ENCODE results near the gene ZCCHC2. TPM values are rescaled to one million over a fixed set of nuclear protein-coding genes. Genes with fewer than 3 reads are reported as not detected.

ZCCHC2 gene
- total RNA-seq, 2 experiments from 2014 or later = 45.5 to 46.4 TPM

GRCh38 chr18:62497190-62497772, 25.5 kb upstream of the ZCCHC2 start:
- DNase-seq (no peak), ATAC-seq (no peak)
- H3K9me3 Mint-ChIP-seq (ENCODE audit: insufficient read depth) = no peaks in the 10 kb centered on the region
- H3K27me3 Mint-ChIP-seq (ENCODE audit: low read depth) = peaks cover 26% of the 10 kb centered on the region
- H3K36me3 Mint-ChIP-seq (ENCODE audit: low read depth) = peaks cover 15% of the 10 kb centered on the region
- H3K27ac Mint-ChIP-seq = no peak overlapping the region
- H3K4me1 Mint-ChIP-seq (ENCODE audit: low read depth) = no peaks in the 10 kb centered on the region
- ChIA-PET POLR2A (no interaction called here), CTCF (no interaction called here)
- no peak overlapping the region for H3K4me3 Mint-ChIP-seq

DNA sequence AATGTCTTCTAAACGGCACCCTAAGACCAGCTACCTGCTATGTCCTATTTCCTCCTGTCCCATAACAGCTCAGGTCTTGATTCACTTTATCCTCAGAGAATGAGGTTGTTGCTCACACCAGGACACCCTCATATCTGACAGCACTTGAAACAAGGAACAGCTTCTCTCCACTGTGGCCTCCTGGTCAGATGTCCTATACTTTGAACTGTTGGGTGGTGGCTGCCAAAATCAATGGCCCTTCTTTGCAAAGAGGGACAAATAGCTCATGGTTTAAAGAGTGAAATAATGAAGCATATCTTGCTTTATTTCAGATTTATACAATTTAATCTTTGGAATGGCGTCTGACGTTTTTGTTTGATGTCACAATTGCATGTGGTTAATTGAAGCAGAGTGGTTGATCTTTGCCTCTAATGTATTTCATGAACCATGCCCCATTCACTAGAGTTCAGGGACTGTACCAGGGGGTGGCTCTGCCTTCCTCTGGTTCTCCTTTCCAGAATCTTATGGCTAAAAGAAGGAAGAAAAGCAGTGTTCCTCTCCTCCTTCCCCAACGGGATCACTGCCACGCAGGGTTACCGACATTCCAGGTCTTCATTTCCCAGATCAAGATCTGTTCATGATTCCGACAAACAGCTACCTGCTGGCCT, 24.1 kb upstream of the ZCCHC2 start:
- ChIA-PET CTCF (no interaction called here), POLR2A (no interaction called here)
- Mint-ChIP-seq H3K4me1 (ENCODE audit: low read depth) (no peaks in the 10 kb centered on the region), H3K36me3 (ENCODE audit: low read depth) (peaks cover 20% of the 10 kb centered on the region), H3K4me3 (no peak overlapping the region), H3K27me3 (ENCODE audit: low read depth) (peaks cover 13% of the 10 kb centered on the region), H3K27ac (no peak overlapping the region), H3K9me3 (ENCODE audit: insufficient read depth) (no peaks in the 10 kb centered on the region)
- ATAC-seq (no peak), DNase-seq (no peak)

- ATAC-seq = no peak
- POLR2A ChIA-PET = no interaction called here
- no peaks in the 10 kb centered on the region for H3K4me1 Mint-ChIP-seq (ENCODE audit: low read depth)
- no peaks in the 10 kb centered on the region for H3K9me3 Mint-ChIP-seq (ENCODE audit: insufficient read depth)
- H3K36me3 Mint-ChIP-seq (ENCODE audit: low read depth) = peaks cover 20% of the 10 kb centered on the region
- CTCF ChIA-PET = no interaction called here
- H3K27me3 Mint-ChIP-seq (ENCODE audit: low read depth) = peaks cover 12% of the 10 kb centered on the region
- no peak overlapping the region for H3K27ac Mint-ChIP-seq
- DNase-seq = no peak
- no peak overlapping the region for H3K4me3 Mint-ChIP-seq
Measured at GRCh38 chr18:62499263-62499650, 23.6 kb upstream of the ZCCHC2 start.

DNA sequence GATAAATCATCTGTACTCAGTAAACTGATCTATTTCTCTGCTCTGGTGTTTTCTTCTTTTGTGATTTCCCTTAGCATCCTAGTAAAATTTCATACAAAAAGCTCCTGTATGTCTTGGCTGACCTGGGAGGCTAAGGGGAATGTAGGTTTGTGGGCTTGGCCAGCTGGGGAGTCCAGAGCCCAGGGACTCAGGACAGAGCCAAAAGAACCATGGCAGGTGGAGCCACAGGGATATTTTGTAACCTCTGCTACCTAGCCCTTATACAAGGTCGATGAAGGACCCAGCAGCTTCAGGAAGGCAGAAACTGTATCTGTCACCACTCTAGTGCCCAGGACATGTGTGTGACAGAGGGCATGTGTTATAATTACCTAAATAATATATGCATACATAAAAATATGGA, 22.7 kb upstream of the ZCCHC2 start:
- no peak overlapping the region for H3K4me3 Mint-ChIP-seq
- peaks cover 5% of the 10 kb centered on the region for H3K4me1 Mint-ChIP-seq (ENCODE audit: low read depth)
- ChIA-PET POLR2A (interaction anchor here (0.7 kb wide), 1 partner anchor 23 kb away, joined by 3 read pairs; the partner anchor contains the start of gene ZCCHC2), CTCF (interaction anchor here (1.7 kb wide), 1 partner anchor 75 kb away, joined by 5 read pairs; no protein-coding TSS in a partner anchor)
- H3K27ac Mint-ChIP-seq = no peak overlapping the region
- no peaks in the 10 kb centered on the region for H3K9me3 Mint-ChIP-seq (ENCODE audit: insufficient read depth)
- H3K36me3 Mint-ChIP-seq (ENCODE audit: low read depth) = peaks cover 22% of the 10 kb centered on the region
- H3K27me3 Mint-ChIP-seq (ENCODE audit: low read depth) = peaks cover 8% of the 10 kb centered on the region
- ATAC-seq (no peak), DNase-seq (no peak)

GRCh38 chr18:62500966-62501591, 21.7 kb upstream of the ZCCHC2 start:
- no peak for ATAC-seq
- Mint-ChIP-seq H3K4me3 (no peak overlapping the region), H3K36me3 (ENCODE audit: low read depth) (peaks cover 25% of the 10 kb centered on the region), H3K27ac (no peak overlapping the region), H3K27me3 (ENCODE audit: low read depth) (peaks cover 5% of the 10 kb centered on the region), H3K4me1 (ENCODE audit: low read depth) (peaks cover 13% of the 10 kb centered on the region), H3K9me3 (ENCODE audit: insufficient read depth) (no peaks in the 10 kb centered on the region)
- CTCF ChIA-PET = interaction anchor here (1.6 to 1.7 kb wide), 2 partner anchors 20 to 75 kb away, joined by 5 to 6 read pairs; no protein-coding TSS in a partner anchor
- no peak for DNase-seq
- POLR2A ChIA-PET = interaction anchor here (0.7 kb wide), 1 partner anchor 22 kb away, joined by 5 read pairs; the partner anchor contains the start of gene ZCCHC2

DNA sequence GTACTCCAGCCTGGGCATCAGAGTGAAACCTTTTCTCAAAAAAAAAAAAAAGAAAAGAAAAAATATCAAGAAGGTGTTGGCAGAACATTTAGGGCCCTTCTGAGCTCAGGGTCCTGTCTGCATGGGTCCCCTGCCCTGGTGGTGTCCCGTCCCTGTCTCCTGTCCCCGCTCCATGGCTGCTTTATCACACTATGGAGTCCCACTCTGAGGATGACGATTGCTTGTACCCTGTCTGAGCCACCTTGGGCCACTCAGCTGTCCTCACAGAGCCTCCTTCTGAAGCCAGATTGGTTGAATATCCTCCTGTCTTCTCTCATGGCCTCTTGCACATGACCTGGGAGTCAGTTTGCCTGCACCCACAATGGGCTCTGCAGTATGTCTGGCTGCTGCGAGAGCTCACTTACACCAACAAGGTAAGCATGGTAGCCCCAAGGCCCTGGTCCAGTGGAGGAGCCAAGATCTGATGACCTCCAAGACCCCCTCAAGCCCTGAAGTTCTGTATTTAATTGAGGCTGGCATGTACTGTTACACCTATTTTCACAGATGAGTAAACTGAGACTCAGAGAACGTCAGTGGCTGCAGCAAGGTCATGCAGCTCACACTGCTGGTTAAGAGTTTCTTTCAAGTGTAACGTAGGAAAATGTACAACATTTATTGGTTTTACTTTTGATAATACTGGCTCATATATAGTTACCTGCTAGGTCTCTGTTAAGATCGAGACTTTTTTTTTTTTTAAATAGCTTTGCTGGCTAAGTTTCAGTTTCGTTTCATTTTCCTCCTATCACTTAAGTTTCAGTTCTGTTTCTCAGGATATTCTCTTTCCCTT, 16.9 kb upstream of the ZCCHC2 start:
- Mint-ChIP-seq H3K36me3 (ENCODE audit: low read depth) (peaks cover 45% of the 10 kb centered on the region), H3K4me1 (ENCODE audit: low read depth) (peaks cover 33% of the 10 kb centered on the region), H3K4me3 (peak overlapping the region; percentile 75), H3K9me3 (ENCODE audit: insufficient read depth) (peaks cover 6% of the 10 kb centered on the region), H3K27me3 (ENCODE audit: low read depth) (no peaks in the 10 kb centered on the region), H3K27ac (peak overlapping the region; percentile 100)
- DNase-seq (peak; percentile 51), ATAC-seq (peak; percentile 84)
- ChIA-PET CTCF (interaction anchor here (0.7 to 3.4 kb wide), 4 partner anchors 16 to 94 kb away, joined by 3 to 26 read pairs (median 12); partner anchors contain the start of gene ZCCHC2), POLR2A (interaction anchor here (1.2 to 5.3 kb wide), 7 partner anchors 9 to 916 kb away, joined by 3 to 100 read pairs (median 8); partner anchors contain the start of genes PIGN, RELCH, VPS4B and ZCCHC2)

DNA sequence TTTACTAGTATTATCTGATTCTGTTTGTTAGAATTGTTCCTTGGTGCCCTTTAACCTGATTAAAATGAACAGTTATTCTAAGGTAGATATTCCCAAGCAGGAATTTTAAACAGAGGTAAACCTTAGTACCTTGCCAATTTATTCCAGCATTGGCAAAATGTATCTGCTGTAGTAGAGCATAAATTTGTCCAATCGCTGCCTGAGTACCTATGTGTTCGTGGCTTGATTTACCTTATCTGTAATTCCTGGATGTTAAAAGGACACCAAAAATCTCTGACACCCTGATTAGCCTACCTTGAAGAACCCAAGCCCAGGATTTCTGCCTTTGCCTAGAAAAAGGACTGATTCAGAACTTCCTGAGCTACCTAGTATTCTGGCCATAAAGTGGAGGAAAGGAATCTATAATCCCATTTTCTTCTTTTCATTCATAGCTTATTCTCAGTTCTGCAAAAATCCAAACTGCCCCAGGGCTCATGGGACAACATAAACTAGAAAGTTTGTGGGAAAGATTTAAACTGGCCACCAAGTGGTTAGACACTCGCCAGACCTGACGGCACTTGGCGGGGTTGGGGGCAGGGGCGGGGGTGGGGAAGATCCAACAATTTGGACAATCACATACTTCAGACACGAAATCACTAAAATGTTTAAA, 16.2 kb upstream of the ZCCHC2 start:
- Mint-ChIP-seq H3K4me1 (ENCODE audit: low read depth) (peaks cover 33% of the 10 kb centered on the region), H3K36me3 (ENCODE audit: low read depth) (peaks cover 43% of the 10 kb centered on the region), H3K27me3 (ENCODE audit: low read depth) (no peaks in the 10 kb centered on the region), H3K27ac (peak overlapping the region; percentile 100), H3K9me3 (ENCODE audit: insufficient read depth) (peaks cover 9% of the 10 kb centered on the region), H3K4me3 (peak overlapping the region; percentile 75)
- POLR2A ChIA-PET = interaction anchor here (0.6 to 5.3 kb wide), 8 partner anchors 10 to 915 kb away, joined by 3 to 100 read pairs (median 6); partner anchors contain the start of genes PIGN, RELCH, VPS4B and ZCCHC2
- ATAC-seq = peak; percentile 45
- no peak for DNase-seq
- CTCF ChIA-PET = interaction anchor here (0.7 to 3.4 kb wide), 4 partner anchors 15 to 95 kb away, joined by 3 to 26 read pairs (median 12); partner anchors contain the start of gene ZCCHC2

DNA sequence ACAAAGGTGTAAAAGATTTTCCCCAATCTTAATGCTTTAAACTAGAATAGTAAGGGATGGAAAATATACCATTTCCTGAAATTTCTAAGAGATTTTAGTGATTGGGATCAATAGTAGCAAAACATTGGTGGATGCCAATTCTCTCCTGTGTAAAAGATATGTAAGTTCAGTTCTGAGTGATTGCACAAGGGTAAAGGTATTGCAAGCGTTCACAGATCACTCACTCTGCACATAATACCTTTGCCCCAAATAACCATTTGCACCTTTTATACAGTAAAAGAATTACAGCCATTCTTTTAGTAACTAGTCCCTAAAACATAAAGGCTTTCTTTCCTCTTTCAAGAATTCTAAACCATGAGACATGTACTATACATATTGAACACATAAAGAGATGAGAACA, 13.0 kb upstream of the ZCCHC2 start:
- Mint-ChIP-seq H3K27ac (no peak overlapping the region), H3K4me3 (no peak overlapping the region), H3K36me3 (ENCODE audit: low read depth) (peaks cover 54% of the 10 kb centered on the region), H3K27me3 (ENCODE audit: low read depth) (no peaks in the 10 kb centered on the region), H3K9me3 (ENCODE audit: insufficient read depth) (peaks cover 38% of the 10 kb centered on the region), H3K4me1 (ENCODE audit: low read depth) (peaks cover 31% of the 10 kb centered on the region)
- no peak for DNase-seq
- no peak for ATAC-seq
- POLR2A ChIA-PET = interaction anchor here (5.3 kb wide), 1 partner anchor 13 kb away, joined by 100 read pairs; the partner anchor contains the start of gene ZCCHC2
- CTCF ChIA-PET = no interaction called here

GRCh38 chr18:62510789-62511188, 12.0 kb upstream of the ZCCHC2 start:
- Mint-ChIP-seq H3K9me3 (ENCODE audit: insufficient read depth) (peaks cover 41% of the 10 kb centered on the region), H3K36me3 (ENCODE audit: low read depth) (peaks cover 52% of the 10 kb centered on the region), H3K4me3 (no peak overlapping the region), H3K27me3 (ENCODE audit: low read depth) (no peaks in the 10 kb centered on the region), H3K4me1 (ENCODE audit: low read depth) (peaks cover 23% of the 10 kb centered on the region), H3K27ac (no peak overlapping the region)
- no peak for DNase-seq
- no peak for ATAC-seq
- POLR2A ChIA-PET = interaction anchor here (3.6 kb wide), 1 partner anchor 11 kb away, joined by 28 read pairs; the partner anchor contains the start of gene ZCCHC2
- CTCF ChIA-PET = interaction anchor here (2.6 kb wide), 1 partner anchor 11 kb away, joined by 8 read pairs; the partner anchor contains the start of gene ZCCHC2

DNA sequence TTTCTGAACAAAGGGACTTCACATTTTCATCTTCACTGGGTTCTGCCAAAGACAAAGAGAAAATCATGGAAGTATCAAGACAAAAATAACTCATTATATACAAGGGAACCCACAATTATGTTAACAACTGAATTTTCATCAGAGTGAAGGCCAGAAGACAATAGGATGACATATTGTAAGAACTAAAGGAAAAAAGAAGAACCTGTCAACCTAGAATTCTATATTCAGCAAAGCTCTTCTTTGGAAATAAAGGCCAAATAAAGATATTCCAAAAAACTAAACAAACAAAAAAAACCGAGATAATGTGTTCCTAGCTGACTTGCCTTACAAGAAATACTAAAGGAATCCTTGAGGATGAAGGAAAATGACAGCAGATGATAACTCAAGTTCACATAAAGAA, 10.3 kb upstream of the ZCCHC2 start:
- Mint-ChIP-seq H3K27ac (no peak overlapping the region), H3K4me3 (no peak overlapping the region), H3K9me3 (ENCODE audit: insufficient read depth) (peaks cover 47% of the 10 kb centered on the region), H3K4me1 (ENCODE audit: low read depth) (peaks cover 9% of the 10 kb centered on the region), H3K36me3 (ENCODE audit: low read depth) (peaks cover 46% of the 10 kb centered on the region), H3K27me3 (ENCODE audit: low read depth) (no peaks in the 10 kb centered on the region)
- no peak for DNase-seq
- CTCF ChIA-PET = interaction anchor here (1.9 to 2.6 kb wide), 2 partner anchors 10 to 86 kb away, joined by 7 to 8 read pairs; partner anchors contain the start of gene ZCCHC2
- ATAC-seq = no peak
- POLR2A ChIA-PET = interaction anchor here (3.6 kb wide), 1 partner anchor 9 kb away, joined by 28 read pairs; the partner anchor contains the start of gene ZCCHC2

All from activated CD8-positive, alpha-beta T cell treated with anti-CD3 and anti-CD28 coated beads, Interleukin-2, amount 10 ng/mL, durations not matched to agents 7 days and 5 days (primary cell).